ENCODE measurements around the gene CRABP1.

Gene CRABP1

GRCh38 chr15:78340231-78341056, at the start of gene CRABP1:
Gene CRABP1 (plus strand): TSS chr15:78340353. CDS start chr15:78340429, 76 bp downstream.
- no peak for DNase-seq (ENCODE audit: low read depth in 2 of 2)

GRCh38 chr15:78291052-78291451, 49.1 kb upstream of the CRABP1 start:
- DNase-seq (ENCODE audit: low read depth in 2 of 2), result no peak

GRCh38 chr15:78291698-78292097, 48.5 kb upstream of the CRABP1 start:
- DNase-seq (ENCODE audit: low read depth in 2 of 2), result no peak

- no peak for DNase-seq (ENCODE audit: low read depth in 2 of 2)
These were observed 47.9 kb upstream of the CRABP1 start for GRCh38 chr15:78292219-78292618.

GRCh38 chr15:78299101-78299930, 40.8 kb upstream of the CRABP1 start, which contains the start of gene SKIC8:
Gene SKIC8 (minus strand): TSS chr15:78299609. CDS start chr15:78295686, 3,923 bp downstream.
- peak; percentile 83 for DNase-seq (ENCODE audit: low read depth in 2 of 2)

GRCh38 chr15:78301326-78301725, 38.8 kb upstream of the CRABP1 start:
- DNase-seq (ENCODE audit: low read depth in 2 of 2), result no peak

GRCh38 chr15:78301828-78302227, 38.3 kb upstream of the CRABP1 start:
- DNase-seq (ENCODE audit: low read depth in 2 of 2), result no peak

GRCh38 chr15:78302579-78303312, 37.4 kb upstream of the CRABP1 start:
- peak; percentile 95 to 96 for DNase-seq (ENCODE audit: low read depth in 2 of 2)

GRCh38 chr15:78304216-78305066, 35.7 kb upstream of the CRABP1 start:
- DNase-seq (ENCODE audit: low read depth in 2 of 2), result no peak

- peak; percentile 69 to 72 for DNase-seq (ENCODE audit: low read depth in 2 of 2)
These were observed 33.9 kb upstream of the CRABP1 start for GRCh38 chr15:78306176-78306774.

- DNase-seq (ENCODE audit: low read depth in 2 of 2), result no peak
These were observed 32.2 kb upstream of the CRABP1 start for GRCh38 chr15:78307976-78308375.

GRCh38 chr15:78308422-78309032, 31.6 kb upstream of the CRABP1 start:
- peak in 1 of 2 experiments; percentile 34 for DNase-seq (ENCODE audit: low read depth in 2 of 2)

- no peak for DNase-seq (ENCODE audit: low read depth in 2 of 2)
These were observed 28.9 kb upstream of the CRABP1 start for GRCh38 chr15:78311292-78311691.

- DNase-seq (ENCODE audit: low read depth in 2 of 2), result no peak
These were observed 27.6 kb upstream of the CRABP1 start for GRCh38 chr15:78312536-78312935.

GRCh38 chr15:78312957-78313356, 27.2 kb upstream of the CRABP1 start:
- DNase-seq (ENCODE audit: low read depth in 2 of 2), result no peak

GRCh38 chr15:78313383-78313782, 26.8 kb upstream of the CRABP1 start:
- DNase-seq (ENCODE audit: low read depth in 2 of 2), result no peak

GRCh38 chr15:78314181-78314581, 26.0 kb upstream of the CRABP1 start:
- no peak for DNase-seq (ENCODE audit: low read depth in 2 of 2)

GRCh38 chr15:78315686-78316282, 24.4 kb upstream of the CRABP1 start:
- DNase-seq (ENCODE audit: low read depth in 2 of 2), result no peak

- no peak for DNase-seq (ENCODE audit: low read depth in 2 of 2)
These were observed 23.7 kb upstream of the CRABP1 start for GRCh38 chr15:78316283-78317083.
